Gastroesophageal sphincter (tissue), 4 donors: ENCODE results near the gene MBOAT7. TPM values are rescaled to one million over a fixed set of nuclear protein-coding genes. Genes with fewer than 3 reads are reported as not detected.
A peak's percentile ranks its signal among the peaks of the same experiment; 100 is the strongest.

Source experiments
- ATAC-seq: fragments of 150-250 bp; one replicate; pipeline ENCODE4 v1.9.1; 2016; ENCODE audit warnings: mild to moderate bottlenecking, moderate library complexity
- H3K27ac ChIP-seq, 4 donors: fragments of 200-600 bp; sonication (generic) in 3 of 4; 1 replicate in 3 of 4; 2 replicates in 1 of 4; pipeline ENCODE4 v1.5.1; 2016 to 2019
- H3K27me3 ChIP-seq: fragments of 200-600 bp; sonication (generic); one replicate; pipeline ENCODE4 v1.5.1; 2019
- H3K36me3 ChIP-seq, 2 donors: fragments of 200-600 bp; sonication (generic); one replicate each; pipeline ENCODE4 v1.5.1; 2019; ENCODE audit warnings: control low read depth in 1 of 2
- H3K4me1 ChIP-seq, 3 donors: fragments of 200-600 bp; sonication (generic); 1 replicate in 2 of 3; 2 replicates in 1 of 3; pipeline ENCODE4 v1.5.1; 2016 to 2019; ENCODE audit warnings: control low read depth in 2 of 3
- H3K4me3 ChIP-seq, 2 donors: fragments of 200-600 bp; sonication (generic); one replicate each; pipeline ENCODE4 v1.5.1; 2019; ENCODE audit warnings: mild to moderate bottlenecking in 1 of 2, moderate library complexity in 1 of 2
- H3K9me3 ChIP-seq, 3 donors: fragments of 200-600 bp; sonication (generic); one replicate each; pipeline ENCODE4 v1.5.1; 2017 to 2019; ENCODE audit warnings: control low read depth in 2 of 3
- EP300 ChIP-seq: sonication (generic); formaldehyde crosslinking; IDR thresholded peaks from one replicate; pipeline ENCODE4 v1.6.1; 2017; ENCODE audit warnings: antibody characterized with exemption, mild to moderate bottlenecking
- POLR2A ChIP-seq, 2 donors: fragments of 450-650 bp; IDR thresholded peaks; one replicate each; pipeline ENCODE4 v1.6.1; 2017; ENCODE audit warnings: antibody characterized with exemption in 2 of 2, mild to moderate bottlenecking in 2 of 2, moderate library complexity in 1 of 2
- POLR2AphosphoS5 ChIP-seq: sonication (generic); formaldehyde crosslinking; IDR thresholded peaks from one replicate; pipeline ENCODE4 v1.6.1; 2017; ENCODE audit warnings: antibody characterized with exemption
- WGBS, 2 donors: methylation state at CpG; one replicate each; pipeline ENCODE4 v1.1.5; 2018; ENCODE audit warnings: low coverage in 1 of 2; 5-methylcytosine and 5-hydroxymethylcytosine counted together
- total RNA-seq, 4 donors: library from RNA; depleted of rRNA; stranded (reverse); fragments of >200 nt; gene quantifications; one replicate each; pipeline ENCODE4 v1.1.0, GENCODE V29; 2016
- TF ChIP-seq, protein P1 (sequence below), 4 experiments: fragments of 200-600 bp in 2 of 4; fragments of 450-650 bp in 2 of 4; sonication (generic) in 1 of 4; IDR thresholded peaks; one replicate each; pipeline ENCODE4 v1.5.1; 2017 to 2019; ENCODE audit warnings: antibody characterized with exemption in 4 of 4, mild to moderate bottlenecking in 2 of 4, moderate library complexity in 2 of 4

MBOAT7 gene
- total RNA-seq, 4 donors from 2014 or later: 28.4 to 64.3 (median 36.5) TPM

DNA sequence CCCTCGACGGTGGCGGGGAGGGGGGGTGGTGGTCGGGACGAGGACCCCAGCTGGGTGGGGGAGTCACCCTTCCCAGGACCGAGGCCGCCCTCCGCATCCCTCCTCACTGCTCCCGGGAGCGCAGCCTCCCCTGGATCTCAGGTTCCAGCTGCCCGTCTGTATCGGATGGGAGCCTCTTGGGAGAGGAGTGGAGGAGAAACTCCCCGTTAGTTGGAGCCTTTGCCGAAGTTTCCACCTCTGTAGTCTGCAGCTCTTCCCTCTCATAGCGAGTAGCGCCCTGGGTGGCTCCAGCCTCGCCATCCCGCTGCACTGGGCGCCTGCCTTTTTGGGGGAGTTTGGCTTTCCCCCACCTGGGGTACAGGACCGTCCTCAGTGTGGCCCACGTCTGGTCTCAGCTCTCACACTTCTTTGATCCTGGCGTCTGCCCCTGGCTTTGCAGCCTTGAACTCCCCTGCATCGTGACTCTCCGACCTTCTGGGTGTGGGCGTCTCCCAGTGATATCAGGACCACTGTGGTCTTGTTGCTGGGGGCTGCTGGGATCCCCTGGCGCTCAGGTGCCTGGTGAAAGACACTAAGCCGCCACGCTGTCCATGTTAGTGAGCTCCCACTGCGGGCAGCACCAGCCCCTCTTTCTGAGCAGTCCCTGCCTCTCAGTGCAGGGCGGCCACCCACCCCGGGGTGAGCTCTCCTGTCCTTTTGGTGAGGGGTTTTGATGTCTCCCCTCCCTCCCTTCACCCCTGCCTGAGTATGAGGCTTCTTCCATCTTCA lies 50.7 kb downstream of the MBOAT7 start:
- Histone ChIP-seq H3K27ac (peak overlapping the region in 3 of 4 donors; percentile 95 to 98 (median 97)), H3K9me3 (no peaks in the 10 kb centered on the region), H3K36me3 (peaks cover 0 to 30% of the 10 kb centered on the region in 2 donors), H3K4me1 (peaks cover 2 to 49% (median 28%) of the 10 kb centered on the region in 3 donors), H3K27me3 (no peaks in the 10 kb centered on the region), H3K4me3 (peak overlapping the region; percentile 100)
- TF ChIP-seq POLR2AphosphoS5 (no peak), EP300 (no peak), POLR2A (IDR thresholded peaks at IDR 0.05) (no peak)
- TF ChIP-seq, protein P1, sequence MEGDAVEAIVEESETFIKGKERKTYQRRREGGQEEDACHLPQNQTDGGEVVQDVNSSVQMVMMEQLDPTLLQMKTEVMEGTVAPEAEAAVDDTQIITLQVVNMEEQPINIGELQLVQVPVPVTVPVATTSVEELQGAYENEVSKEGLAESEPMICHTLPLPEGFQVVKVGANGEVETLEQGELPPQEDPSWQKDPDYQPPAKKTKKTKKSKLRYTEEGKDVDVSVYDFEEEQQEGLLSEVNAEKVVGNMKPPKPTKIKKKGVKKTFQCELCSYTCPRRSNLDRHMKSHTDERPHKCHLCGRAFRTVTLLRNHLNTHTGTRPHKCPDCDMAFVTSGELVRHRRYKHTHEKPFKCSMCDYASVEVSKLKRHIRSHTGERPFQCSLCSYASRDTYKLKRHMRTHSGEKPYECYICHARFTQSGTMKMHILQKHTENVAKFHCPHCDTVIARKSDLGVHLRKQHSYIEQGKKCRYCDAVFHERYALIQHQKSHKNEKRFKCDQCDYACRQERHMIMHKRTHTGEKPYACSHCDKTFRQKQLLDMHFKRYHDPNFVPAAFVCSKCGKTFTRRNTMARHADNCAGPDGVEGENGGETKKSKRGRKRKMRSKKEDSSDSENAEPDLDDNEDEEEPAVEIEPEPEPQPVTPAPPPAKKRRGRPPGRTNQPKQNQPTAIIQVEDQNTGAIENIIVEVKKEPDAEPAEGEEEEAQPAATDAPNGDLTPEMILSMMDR (IDR thresholded peaks at IDR 0.05): no peak
- whole genome bisulfite sequencing, 2 donors: 34% methylated on average over 7 of the region's 31 CpGs; no CpG with 5 or more reads in 1 of the 2 donors
- no peak for ATAC-seq

DNA sequence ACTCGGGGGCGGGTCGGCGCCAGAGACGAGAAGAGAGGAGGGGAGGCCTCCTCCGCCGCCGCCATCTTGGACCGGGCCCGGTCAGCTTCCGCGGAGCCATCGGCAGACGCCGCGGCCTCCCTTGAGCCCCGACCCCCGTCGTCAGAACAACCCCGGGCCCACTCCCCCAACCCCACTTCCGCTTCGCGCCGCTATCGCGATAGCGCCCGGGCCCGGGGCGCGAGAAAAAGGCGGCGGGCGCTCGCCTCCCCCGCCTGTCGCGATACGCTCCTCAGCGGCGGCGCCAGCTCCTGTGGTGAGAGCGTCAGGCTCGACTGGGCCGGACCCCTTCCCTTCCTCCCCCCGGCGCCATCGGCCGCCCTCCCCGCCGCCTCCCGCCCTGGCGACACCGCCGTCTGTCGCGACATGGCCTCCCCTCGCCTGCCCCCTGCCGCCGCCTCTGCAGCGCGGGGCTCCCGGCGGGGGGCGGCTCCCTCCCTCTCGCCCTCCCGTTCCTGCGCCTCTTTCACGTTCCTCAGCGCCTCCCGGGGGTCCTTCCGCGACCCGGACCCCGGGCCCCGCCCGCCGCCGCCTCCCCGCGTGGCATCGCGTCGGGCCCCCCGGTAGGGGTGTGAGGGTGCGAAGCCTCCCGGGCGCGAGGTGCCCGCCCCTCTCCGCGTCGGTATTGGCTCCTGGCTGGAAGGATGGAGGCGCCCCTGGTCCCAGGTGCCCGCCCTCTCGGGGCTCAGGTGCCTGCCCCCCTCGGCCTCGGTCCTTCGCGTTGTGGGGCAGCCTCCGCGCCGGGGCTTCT lies 51.5 kb downstream of the MBOAT7 start, which contains the start of gene CNOT3:
Gene CNOT3 (plus strand): TSS at position 64 of the 790 bp plus-strand sequence. CDS start 5,217 bp downstream, outside the sequence.
- peaks cover 0 to 26% of the 10 kb centered on the region in 2 donors for H3K36me3 ChIP-seq
- WGBS, 2 donors: no CpG with 5 or more reads among the region's 103 CpGs
- peak within 1 kb of the TSS; percentile 100 for H3K4me3 ChIP-seq
- ATAC-seq: no peak
- H3K9me3 ChIP-seq: no peaks in the 10 kb centered on the region
- no peaks in the 10 kb centered on the region for H3K27me3 ChIP-seq
- TF ChIP-seq POLR2A (IDR thresholded peaks at IDR 0.05) (peak; percentile 76 to 86), POLR2AphosphoS5 (peak; percentile 80), EP300 (no peak)
- TF ChIP-seq, protein P1 (IDR thresholded peaks at IDR 0.05): peak in 1 of 4 experiments; percentile 31
- peak within 1 kb of the TSS; percentile 95 to 100 (median 98) for H3K27ac ChIP-seq
- peaks cover 2 to 49% (median 28%) of the 10 kb centered on the region in 3 donors for H3K4me1 ChIP-seq

DNA sequence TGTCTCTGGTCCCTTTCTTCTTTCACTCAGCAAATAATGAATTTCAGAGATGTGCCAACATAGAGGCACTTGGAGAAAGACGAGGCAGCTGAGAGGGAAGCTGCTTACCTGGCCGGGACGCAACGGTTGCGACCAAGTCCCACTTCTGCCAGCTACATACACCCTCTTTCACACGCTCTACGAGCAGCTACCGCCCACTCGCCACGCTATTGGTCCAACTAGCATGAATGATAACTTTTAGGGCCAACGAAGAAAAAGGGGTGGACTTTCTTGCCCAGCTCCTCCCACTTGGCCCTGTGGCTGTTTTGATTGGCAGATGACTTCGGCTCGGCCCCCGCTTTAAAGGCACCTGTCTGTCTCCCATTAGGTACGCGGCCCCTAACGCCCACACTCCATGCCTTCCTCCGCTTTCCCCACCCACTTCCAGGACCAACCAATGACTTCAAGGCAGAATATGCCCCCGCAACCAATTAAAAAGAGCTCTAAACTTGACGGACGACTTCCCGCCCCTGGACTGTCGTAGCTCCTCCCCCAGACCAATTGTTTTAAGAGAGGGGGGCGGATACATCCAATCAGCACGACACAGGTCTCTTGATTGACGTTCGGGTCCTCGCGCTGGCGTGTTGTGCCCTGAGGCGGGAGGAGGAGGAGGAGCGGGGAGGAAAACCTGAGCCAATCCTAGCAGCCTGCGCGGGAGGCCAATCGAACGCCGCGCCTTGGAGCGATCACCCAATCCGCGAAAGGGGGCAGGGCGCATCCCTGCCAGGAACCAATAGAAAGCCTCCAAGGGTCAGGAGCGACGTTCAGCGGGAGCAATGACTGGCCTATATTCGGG lies 52.3 kb downstream of the MBOAT7 start:
- WGBS, 2 donors: 0% methylated on average over 11 to 19 of the region's 46 CpGs
- H3K27ac ChIP-seq: peak overlapping the region; percentile 95 to 100 (median 98)
- H3K27me3 ChIP-seq: no peaks in the 10 kb centered on the region
- ATAC-seq: peak; percentile 94
- H3K4me1 ChIP-seq: peaks cover 2 to 49% (median 28%) of the 10 kb centered on the region in 3 donors
- H3K9me3 ChIP-seq: no peaks in the 10 kb centered on the region
- no peak for TF ChIP-seq POLR2A (IDR thresholded peaks at IDR 0.05)
- TF ChIP-seq POLR2AphosphoS5: peak; percentile 72
- H3K36me3 ChIP-seq: peaks cover 0 to 29% of the 10 kb centered on the region in 2 donors
- peak overlapping the region; percentile 100 for H3K4me3 ChIP-seq

DNA sequence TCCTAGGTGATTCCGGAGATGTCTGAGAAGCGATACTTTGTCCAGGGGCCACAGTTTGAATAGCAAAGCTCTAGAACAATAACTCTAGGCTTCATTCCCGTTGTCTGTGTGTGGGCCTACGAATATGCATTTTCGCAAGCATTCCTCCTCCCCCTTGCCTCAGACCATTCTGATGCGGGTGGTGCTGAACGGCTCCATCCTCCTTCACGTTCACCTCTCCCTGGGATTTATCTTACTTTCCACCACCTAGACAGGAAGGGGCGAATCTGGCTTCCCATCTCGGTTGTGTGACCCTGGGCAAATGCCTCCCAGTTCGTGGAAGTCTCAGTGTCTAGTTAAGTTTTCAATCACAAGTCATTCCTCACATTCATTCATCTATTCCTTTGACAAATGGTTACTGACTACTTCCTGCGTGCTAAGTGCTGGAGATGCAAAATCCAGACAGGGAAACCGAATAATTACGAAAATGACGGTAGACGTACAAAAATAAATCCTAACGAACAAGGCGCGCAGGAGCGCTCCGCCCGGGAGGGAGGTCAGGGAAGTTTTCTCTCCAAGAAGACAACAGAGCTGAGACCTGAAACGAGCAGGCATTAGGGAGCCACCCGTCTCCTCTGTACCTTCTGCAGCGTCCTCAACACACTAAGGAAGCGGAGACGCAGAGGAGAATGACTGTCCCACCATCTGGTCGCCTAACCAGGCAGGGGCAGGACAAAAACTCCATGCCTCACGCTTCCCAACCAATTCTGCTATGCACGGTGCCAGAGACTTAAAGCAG lies 53.1 kb downstream of the MBOAT7 start:
- WGBS, 2 donors: 5 to 7% methylated on average over 17 to 28 of the region's 30 CpGs
- H3K36me3 ChIP-seq: peaks cover 0 to 29% of the 10 kb centered on the region in 2 donors
- no peak for TF ChIP-seq EP300
- TF ChIP-seq POLR2A (IDR thresholded peaks at IDR 0.05): no peak
- TF ChIP-seq, protein P1 (IDR thresholded peaks at IDR 0.05): no peak
- no peak for TF ChIP-seq POLR2AphosphoS5
- no peak for ATAC-seq
- H3K4me1 ChIP-seq: peaks cover 2 to 44% (median 28%) of the 10 kb centered on the region in 3 donors
- peak overlapping the region; percentile 36 to 52 for H3K4me3 ChIP-seq
- H3K27ac ChIP-seq: peak overlapping the region in 3 of 4 donors; percentile 29 to 80 (median 67)
- H3K9me3 ChIP-seq: no peaks in the 10 kb centered on the region
- no peaks in the 10 kb centered on the region for H3K27me3 ChIP-seq
